SK-N-SH treated with all-trans-retinoic acid at 6 μM for 48 hours (cell line): ENCODE data around the gene CGNL1.

Source experiments
- ATAC-seq: fragments of 200-7000 bp; cut with Tn5 transposase; 3 replicates; pipeline ENCODE4 v1.9.1; 2020; ENCODE audit warnings: mild to moderate bottlenecking, moderate library complexity
- ARNTL ChIP-seq: fragments of 450-650 bp; formaldehyde crosslinking; IDR thresholded peaks from 2 replicates; pipeline ENCODE4 v1.5.0; 2020; ENCODE audit warnings: low read depth, mild to moderate bottlenecking, moderate library complexity, borderline replicate concordance
- BACH2 ChIP-seq: fragments of 250-450 bp; sonication (Bioruptor Pico); IDR thresholded peaks from 2 replicates; pipeline ENCODE4 v1.9.0; 2021; ENCODE audit warnings: mild to moderate bottlenecking, borderline replicate concordance
- CSDC2 ChIP-seq: fragments of 250-450 bp; sonication (Bioruptor Pico); IDR thresholded peaks from 2 replicates; pipeline ENCODE4 v1.5.0; 2020; ENCODE audit warnings: mild to moderate bottlenecking, moderate library complexity
- ESRRG ChIP-seq: fragments of 250-450 bp; sonication (Bioruptor Pico); IDR thresholded peaks from 2 replicates; pipeline ENCODE4 v1.6.1; 2021; ENCODE audit warnings: mild to moderate bottlenecking
- OSR1 ChIP-seq: fragments of 250-450 bp; sonication (Bioruptor Pico); IDR thresholded peaks from 2 replicates; pipeline ENCODE4 v1.8.0; 2022; ENCODE audit warnings: moderate library complexity, mild to moderate bottlenecking, inconsistent platforms
- PPARA ChIP-seq: fragments of 250-450 bp; sonication (Bioruptor Pico); IDR thresholded peaks from 2 replicates; pipeline ENCODE4 v1.5.0; 2020; ENCODE audit warnings: mild to moderate bottlenecking, borderline replicate concordance
- RARB ChIP-seq: fragments of 250-450 bp; sonication (Bioruptor Pico); IDR thresholded peaks from 2 replicates; pipeline ENCODE4 v1.8.0; 2021; ENCODE audit warnings: mild to moderate bottlenecking, moderate library complexity
- SNAI2 ChIP-seq: fragments of 250-450 bp; sonication (Bioruptor Pico); IDR thresholded peaks from 2 replicates; pipeline ENCODE4 v1.5.0; 2020; ENCODE audit warnings: mild to moderate bottlenecking, moderate library complexity
- TCF4 ChIP-seq: fragments of 250-450 bp; sonication (Bioruptor Pico); IDR thresholded peaks from 2 replicates; pipeline ENCODE4 v1.8.0; 2021; ENCODE audit warnings: mild to moderate bottlenecking, moderate library complexity, borderline replicate concordance
- TOX ChIP-seq: fragments of 250-450 bp; sonication (Bioruptor Pico); IDR thresholded peaks from 2 replicates; pipeline ENCODE4 v1.8.0; 2021; ENCODE audit warnings: mild to moderate bottlenecking, moderate library complexity, borderline replicate concordance
- ZFP3 ChIP-seq: fragments of 250-450 bp; sonication (Bioruptor Pico); IDR thresholded peaks from 2 replicates; pipeline ENCODE4 v1.5.0; 2020; ENCODE audit warnings: mild to moderate bottlenecking, moderate library complexity
- ZFP30 ChIP-seq: fragments of 450-650 bp; formaldehyde crosslinking; IDR thresholded peaks from 2 replicates; pipeline ENCODE4 v1.5.0; 2022; ENCODE audit warnings: mild to moderate bottlenecking, moderate library complexity
- ZNF565 ChIP-seq: fragments of 450-650 bp; formaldehyde crosslinking; conservative IDR thresholded peaks from 2 replicates; pipeline ENCODE4 v1.5.0; 2020; ENCODE audit warnings: low read depth, mild to moderate bottlenecking, moderate library complexity
- ZNF8 ChIP-seq: fragments of 450-650 bp; formaldehyde crosslinking; IDR thresholded peaks from 2 replicates; pipeline ENCODE4 v1.5.0; 2020; ENCODE audit warnings: mild to moderate bottlenecking, moderate library complexity
- TF ChIP-seq, protein P1 (sequence below): fragments of 250-450 bp; sonication (Bioruptor Pico); IDR thresholded peaks from 2 replicates; pipeline ENCODE4 v1.5.1; 2020; ENCODE audit warnings: low read depth, mild to moderate bottlenecking, moderate library complexity
- TF ChIP-seq, protein P2 (sequence below): fragments of 250-450 bp; sonication (Bioruptor Pico); IDR thresholded peaks from 2 replicates; pipeline ENCODE4 v1.8.0; 2021; ENCODE audit warnings: low read depth, mild to moderate bottlenecking, moderate library complexity, borderline replicate concordance
- TF ChIP-seq, protein P3 (sequence below): fragments of 250-450 bp; sonication (Bioruptor Pico); IDR thresholded peaks from 2 replicates; pipeline ENCODE4 v1.5.1; 2021; ENCODE audit warnings: mild to moderate bottlenecking, moderate library complexity
- TF ChIP-seq, protein P4 (sequence below): fragments of 250-450 bp; sonication (Bioruptor Pico); IDR thresholded peaks from 2 replicates; pipeline ENCODE4 v1.8.0; 2020; ENCODE audit warnings: mild to moderate bottlenecking, moderate library complexity, borderline replicate concordance
- TF ChIP-seq, protein P5 (sequence below): fragments of 250-450 bp; sonication (Bioruptor Pico); IDR thresholded peaks from 2 replicates; pipeline ENCODE4 v1.5.0; 2020; ENCODE audit warnings: mild to moderate bottlenecking, moderate library complexity

CGNL1 gene

DNA sequence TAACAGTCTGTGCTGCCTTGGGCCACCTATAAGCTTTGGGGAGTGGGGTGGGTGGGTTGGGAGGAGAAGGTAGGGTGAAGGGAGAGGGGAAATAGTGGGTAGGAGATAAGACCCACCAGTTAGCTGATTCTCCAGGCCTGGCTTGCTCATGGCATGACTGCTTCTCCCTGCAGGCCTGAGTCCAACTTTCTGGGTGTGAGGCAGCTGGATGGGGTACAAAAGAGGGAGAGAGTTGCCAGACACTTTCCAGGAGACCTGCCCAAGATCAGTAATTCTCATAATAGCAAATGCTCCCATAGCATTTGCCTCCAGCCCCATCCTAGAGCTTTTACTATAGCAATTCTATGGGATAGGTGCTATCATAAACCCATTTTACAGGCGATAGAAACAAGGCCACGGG lies 7.7 kb downstream of the CGNL1 start:
- ATAC-seq, result no peak
- TF ChIP-seq ZNF565 (CRISPR knock-in tag) (no peak), ZFP3 (CRISPR knock-in tag) (no peak), OSR1 (CRISPR knock-in tag) (no peak), ARNTL (CRISPR knock-in tag) (no peak), SNAI2 (CRISPR knock-in tag) (no peak), TCF4 (CRISPR knock-in tag) (no peak), ESRRG (no peak), ZFP30 (CRISPR knock-in tag) (no peak), TOX (CRISPR knock-in tag) (no peak), PPARA (CRISPR knock-in tag) (no peak), ZNF8 (CRISPR knock-in tag) (no peak), CSDC2 (CRISPR knock-in tag) (no peak), BACH2 (CRISPR knock-in tag) (no peak)
- TF ChIP-seq, protein P1, sequence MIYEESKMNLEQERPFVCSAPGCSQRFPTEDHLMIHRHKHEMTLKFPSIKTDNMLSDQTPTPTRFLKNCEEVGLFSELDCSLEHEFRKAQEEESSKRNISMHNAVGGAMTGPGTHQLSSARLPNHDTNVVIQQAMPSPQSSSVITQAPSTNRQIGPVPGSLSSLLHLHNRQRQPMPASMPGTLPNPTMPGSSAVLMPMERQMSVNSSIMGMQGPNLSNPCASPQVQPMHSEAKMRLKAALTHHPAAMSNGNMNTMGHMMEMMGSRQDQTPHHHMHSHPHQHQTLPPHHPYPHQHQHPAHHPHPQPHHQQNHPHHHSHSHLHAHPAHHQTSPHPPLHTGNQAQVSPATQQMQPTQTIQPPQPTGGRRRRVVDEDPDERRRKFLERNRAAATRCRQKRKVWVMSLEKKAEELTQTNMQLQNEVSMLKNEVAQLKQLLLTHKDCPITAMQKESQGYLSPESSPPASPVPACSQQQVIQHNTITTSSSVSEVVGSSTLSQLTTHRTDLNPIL (CRISPR knock-in tag), result no peak
- TF ChIP-seq, protein P2, sequence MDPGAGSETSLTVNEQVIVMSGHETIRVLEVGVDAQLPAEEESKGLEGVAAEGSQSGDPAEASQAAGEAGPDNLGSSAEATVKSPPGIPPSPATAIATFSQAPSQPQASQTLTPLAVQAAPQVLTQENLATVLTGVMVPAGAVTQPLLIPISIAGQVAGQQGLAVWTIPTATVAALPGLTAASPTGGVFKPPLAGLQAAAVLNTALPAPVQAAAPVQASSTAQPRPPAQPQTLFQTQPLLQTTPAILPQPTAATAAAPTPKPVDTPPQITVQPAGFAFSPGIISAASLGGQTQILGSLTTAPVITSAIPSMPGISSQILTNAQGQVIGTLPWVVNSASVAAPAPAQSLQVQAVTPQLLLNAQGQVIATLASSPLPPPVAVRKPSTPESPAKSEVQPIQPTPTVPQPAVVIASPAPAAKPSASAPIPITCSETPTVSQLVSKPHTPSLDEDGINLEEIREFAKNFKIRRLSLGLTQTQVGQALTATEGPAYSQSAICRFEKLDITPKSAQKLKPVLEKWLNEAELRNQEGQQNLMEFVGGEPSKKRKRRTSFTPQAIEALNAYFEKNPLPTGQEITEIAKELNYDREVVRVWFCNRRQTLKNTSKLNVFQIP (CRISPR knock-in tag), result no peak
- TF ChIP-seq, protein P3, sequence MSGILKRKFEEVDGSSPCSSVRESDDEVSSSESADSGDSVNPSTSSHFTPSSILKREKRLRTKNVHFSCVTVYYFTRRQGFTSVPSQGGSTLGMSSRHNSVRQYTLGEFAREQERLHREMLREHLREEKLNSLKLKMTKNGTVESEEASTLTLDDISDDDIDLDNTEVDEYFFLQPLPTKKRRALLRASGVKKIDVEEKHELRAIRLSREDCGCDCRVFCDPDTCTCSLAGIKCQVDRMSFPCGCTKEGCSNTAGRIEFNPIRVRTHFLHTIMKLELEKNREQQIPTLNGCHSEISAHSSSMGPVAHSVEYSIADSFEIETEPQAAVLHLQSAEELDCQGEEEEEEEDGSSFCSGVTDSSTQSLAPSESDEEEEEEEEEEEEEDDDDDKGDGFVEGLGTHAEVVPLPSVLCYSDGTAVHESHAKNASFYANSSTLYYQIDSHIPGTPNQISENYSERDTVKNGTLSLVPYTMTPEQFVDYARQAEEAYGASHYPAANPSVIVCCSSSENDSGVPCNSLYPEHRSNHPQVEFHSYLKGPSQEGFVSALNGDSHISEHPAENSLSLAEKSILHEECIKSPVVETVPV (CRISPR knock-in tag), result no peak
- TF ChIP-seq, protein P4, sequence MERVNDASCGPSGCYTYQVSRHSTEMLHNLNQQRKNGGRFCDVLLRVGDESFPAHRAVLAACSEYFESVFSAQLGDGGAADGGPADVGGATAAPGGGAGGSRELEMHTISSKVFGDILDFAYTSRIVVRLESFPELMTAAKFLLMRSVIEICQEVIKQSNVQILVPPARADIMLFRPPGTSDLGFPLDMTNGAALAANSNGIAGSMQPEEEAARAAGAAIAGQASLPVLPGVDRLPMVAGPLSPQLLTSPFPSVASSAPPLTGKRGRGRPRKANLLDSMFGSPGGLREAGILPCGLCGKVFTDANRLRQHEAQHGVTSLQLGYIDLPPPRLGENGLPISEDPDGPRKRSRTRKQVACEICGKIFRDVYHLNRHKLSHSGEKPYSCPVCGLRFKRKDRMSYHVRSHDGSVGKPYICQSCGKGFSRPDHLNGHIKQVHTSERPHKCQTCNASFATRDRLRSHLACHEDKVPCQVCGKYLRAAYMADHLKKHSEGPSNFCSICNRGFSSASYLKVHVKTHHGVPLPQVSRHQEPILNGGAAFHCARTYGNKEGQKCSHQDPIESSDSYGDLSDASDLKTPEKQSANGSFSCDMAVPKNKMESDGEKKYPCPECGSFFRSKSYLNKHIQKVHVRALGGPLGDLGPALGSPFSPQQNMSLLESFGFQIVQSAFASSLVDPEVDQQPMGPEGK, result no peak
- TF ChIP-seq, protein P5, sequence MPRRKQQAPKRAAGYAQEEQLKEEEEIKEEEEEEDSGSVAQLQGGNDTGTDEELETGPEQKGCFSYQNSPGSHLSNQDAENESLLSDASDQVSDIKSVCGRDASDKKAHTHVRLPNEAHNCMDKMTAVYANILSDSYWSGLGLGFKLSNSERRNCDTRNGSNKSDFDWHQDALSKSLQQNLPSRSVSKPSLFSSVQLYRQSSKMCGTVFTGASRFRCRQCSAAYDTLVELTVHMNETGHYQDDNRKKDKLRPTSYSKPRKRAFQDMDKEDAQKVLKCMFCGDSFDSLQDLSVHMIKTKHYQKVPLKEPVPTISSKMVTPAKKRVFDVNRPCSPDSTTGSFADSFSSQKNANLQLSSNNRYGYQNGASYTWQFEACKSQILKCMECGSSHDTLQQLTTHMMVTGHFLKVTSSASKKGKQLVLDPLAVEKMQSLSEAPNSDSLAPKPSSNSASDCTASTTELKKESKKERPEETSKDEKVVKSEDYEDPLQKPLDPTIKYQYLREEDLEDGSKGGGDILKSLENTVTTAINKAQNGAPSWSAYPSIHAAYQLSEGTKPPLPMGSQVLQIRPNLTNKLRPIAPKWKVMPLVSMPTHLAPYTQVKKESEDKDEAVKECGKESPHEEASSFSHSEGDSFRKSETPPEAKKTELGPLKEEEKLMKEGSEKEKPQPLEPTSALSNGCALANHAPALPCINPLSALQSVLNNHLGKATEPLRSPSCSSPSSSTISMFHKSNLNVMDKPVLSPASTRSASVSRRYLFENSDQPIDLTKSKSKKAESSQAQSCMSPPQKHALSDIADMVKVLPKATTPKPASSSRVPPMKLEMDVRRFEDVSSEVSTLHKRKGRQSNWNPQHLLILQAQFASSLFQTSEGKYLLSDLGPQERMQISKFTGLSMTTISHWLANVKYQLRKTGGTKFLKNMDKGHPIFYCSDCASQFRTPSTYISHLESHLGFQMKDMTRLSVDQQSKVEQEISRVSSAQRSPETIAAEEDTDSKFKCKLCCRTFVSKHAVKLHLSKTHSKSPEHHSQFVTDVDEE (CRISPR knock-in tag), result no peak

DNA sequence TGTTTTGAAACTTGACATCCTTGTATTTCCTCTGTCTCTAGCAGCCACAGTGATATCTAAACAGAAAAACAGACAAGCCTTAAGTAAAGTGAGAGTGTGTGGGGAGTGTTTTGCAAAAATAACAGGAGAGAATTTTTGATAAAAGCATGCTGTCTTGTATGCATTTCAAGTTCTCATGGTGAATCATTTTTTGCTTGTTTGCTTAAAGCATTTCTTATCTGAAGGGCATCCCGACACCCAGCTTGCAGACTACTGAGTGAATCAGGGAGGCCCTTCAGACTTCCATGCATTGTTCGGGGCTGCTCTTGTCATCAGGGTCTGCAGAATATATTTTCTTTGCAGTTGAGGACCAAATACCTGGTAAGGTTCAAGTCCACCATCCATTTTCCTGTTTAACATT lies 8.5 kb downstream of the CGNL1 start:
- TF ChIP-seq, protein P3 (CRISPR knock-in tag), result no peak
- TF ChIP-seq ZNF565 (CRISPR knock-in tag) (no peak), TCF4 (CRISPR knock-in tag) (no peak), RARB (CRISPR knock-in tag) (no peak)
- TF ChIP-seq, protein P2 (CRISPR knock-in tag), result no peak
- TF ChIP-seq, all 23 proteins: peak for 0
- ATAC-seq, result no peak
